T-helper 2 cell treated with Interferon-gamma antibody and Interleukin-4, amounts not matched to agents 5 μg/mL and 100 μg/mL, for 36 hours (primary cell): Measurements from ENCODE around the gene KRTAP3-2.
A peak's percentile ranks its signal among the peaks of the same experiment; 100 is the strongest.
"Not testable (repeated sequence)": the region's sequence is repeated elsewhere in the genome, so short reads cannot be mapped to it uniquely, and the experiment has no call there.

Source experiments
- DNase-seq: peaks from one replicate; pipeline ENCODE4 v3.0.0; 2021; ENCODE audit warnings: low spot score
- H3K27ac Mint-ChIP-seq: one replicate; pipeline ENCODE4 v1.8.0; 2021; ENCODE audit warnings: mild to moderate bottlenecking, mixed read lengths
- H3K27me3 Mint-ChIP-seq: one replicate; pipeline ENCODE4 v1.8.0; 2021; ENCODE audit warnings: low read depth, mixed read lengths
- H3K36me3 Mint-ChIP-seq: one replicate; pipeline ENCODE4 v1.8.0; 2021; ENCODE audit warnings: low read depth, mixed read lengths
- H3K4me1 Mint-ChIP-seq: one replicate; pipeline ENCODE4 v1.8.0; 2021; ENCODE audit warnings: low read depth, mixed read lengths
- H3K4me3 Mint-ChIP-seq: one replicate; pipeline ENCODE4 v1.8.0; 2022; ENCODE audit warnings: mild to moderate bottlenecking, moderate library complexity, mixed read lengths
- H3K9me3 Mint-ChIP-seq: one replicate; pipeline ENCODE4 v1.8.0; 2021; ENCODE audit warnings: mixed read lengths

The KRTAP3-2 gene

GRCh38 chr17:40999563-40999962 is at the start of gene KRTAP3-2:
Gene KRTAP3-2, minus strand, starts transcription at chr17:40999906. Its CDS starts 53 bp downstream, at chr17:40999853.
- H3K9me3 Mint-ChIP-seq, H3K36me3 Mint-ChIP-seq, DNase-seq, H3K4me1 Mint-ChIP-seq, H3K27ac Mint-ChIP-seq, H3K4me3 Mint-ChIP-seq: not testable (repeated sequence)
- H3K27me3 Mint-ChIP-seq = peaks cover 24% of the 10 kb centered on the region

- Mint-ChIP-seq H3K36me3 (no peaks in the 10 kb centered on the region), H3K9me3 (no peaks in the 10 kb centered on the region), H3K4me3 (no peak overlapping the region), H3K4me1 (no peaks in the 10 kb centered on the region), H3K27ac (no peak overlapping the region), H3K27me3 (peaks cover 9% of the 10 kb centered on the region)
- no peak for DNase-seq
These were observed 49.4 kb upstream of the KRTAP3-2 start for GRCh38 chr17:41049110-41049509.

DNA sequence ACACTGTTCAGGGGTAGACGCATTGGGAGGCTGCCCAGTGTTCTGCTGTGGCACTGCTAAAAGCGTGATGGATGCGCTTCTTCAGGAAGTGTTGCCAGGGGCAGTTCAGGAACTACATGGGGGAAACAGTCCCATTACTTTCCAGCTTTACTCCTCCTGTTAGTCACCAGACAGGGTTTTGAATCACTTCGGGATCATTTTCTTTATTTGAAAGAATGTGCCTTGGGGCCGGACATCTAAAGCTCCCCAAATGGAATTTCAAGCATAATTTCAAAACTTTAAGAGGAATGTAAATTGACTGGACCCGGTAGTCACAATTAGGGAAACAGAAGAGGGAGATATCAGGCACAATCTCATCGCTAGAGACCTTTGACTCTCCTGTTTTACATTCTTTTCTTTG is 48.7 kb upstream of the KRTAP3-2 start:
- Mint-ChIP-seq H3K27ac (no peak overlapping the region), H3K9me3 (peaks cover 3% of the 10 kb centered on the region), H3K27me3 (peaks cover 12% of the 10 kb centered on the region), H3K4me3 (no peak overlapping the region), H3K4me1 (no peaks in the 10 kb centered on the region), H3K36me3 (no peaks in the 10 kb centered on the region)
- DNase-seq = no peak

GRCh38 chr17:41046735-41047465 is 47.2 kb upstream of the KRTAP3-2 start, which contains the start of gene KRTAP2-1:
Gene KRTAP2-1, minus strand, starts transcription at chr17:41047316. Its CDS starts 49 bp downstream, at chr17:41047267.
- H3K27ac Mint-ChIP-seq, H3K27me3 Mint-ChIP-seq, DNase-seq, H3K4me3 Mint-ChIP-seq, H3K36me3 Mint-ChIP-seq, H3K9me3 Mint-ChIP-seq, H3K4me1 Mint-ChIP-seq: not testable (repeated sequence)

DNA sequence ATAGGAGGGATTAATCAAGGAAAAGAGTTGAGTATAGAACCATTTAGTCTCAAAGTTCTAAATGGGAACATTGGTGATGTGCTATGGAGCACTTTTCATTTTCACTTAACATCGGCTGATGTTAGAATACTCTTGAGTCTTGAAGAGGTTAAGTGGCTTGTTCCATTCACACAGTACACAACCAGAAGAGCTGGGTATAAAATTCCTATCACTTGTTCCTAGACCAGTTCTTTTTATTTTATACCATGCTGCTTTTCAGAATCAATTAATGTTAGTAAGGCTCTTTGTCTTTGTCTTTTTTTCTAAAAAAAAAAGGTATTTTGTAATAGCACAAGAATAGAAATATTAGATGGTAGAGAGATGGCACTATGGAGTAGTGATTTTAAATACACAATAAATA is 43.2 kb upstream of the KRTAP3-2 start:
- no peak for DNase-seq
- Mint-ChIP-seq H3K4me3 (no peak overlapping the region), H3K36me3 (no peaks in the 10 kb centered on the region), H3K27ac (no peak overlapping the region), H3K4me1 (no peaks in the 10 kb centered on the region), H3K27me3 (peaks cover 6% of the 10 kb centered on the region), H3K9me3 (peaks cover 5% of the 10 kb centered on the region)

DNA sequence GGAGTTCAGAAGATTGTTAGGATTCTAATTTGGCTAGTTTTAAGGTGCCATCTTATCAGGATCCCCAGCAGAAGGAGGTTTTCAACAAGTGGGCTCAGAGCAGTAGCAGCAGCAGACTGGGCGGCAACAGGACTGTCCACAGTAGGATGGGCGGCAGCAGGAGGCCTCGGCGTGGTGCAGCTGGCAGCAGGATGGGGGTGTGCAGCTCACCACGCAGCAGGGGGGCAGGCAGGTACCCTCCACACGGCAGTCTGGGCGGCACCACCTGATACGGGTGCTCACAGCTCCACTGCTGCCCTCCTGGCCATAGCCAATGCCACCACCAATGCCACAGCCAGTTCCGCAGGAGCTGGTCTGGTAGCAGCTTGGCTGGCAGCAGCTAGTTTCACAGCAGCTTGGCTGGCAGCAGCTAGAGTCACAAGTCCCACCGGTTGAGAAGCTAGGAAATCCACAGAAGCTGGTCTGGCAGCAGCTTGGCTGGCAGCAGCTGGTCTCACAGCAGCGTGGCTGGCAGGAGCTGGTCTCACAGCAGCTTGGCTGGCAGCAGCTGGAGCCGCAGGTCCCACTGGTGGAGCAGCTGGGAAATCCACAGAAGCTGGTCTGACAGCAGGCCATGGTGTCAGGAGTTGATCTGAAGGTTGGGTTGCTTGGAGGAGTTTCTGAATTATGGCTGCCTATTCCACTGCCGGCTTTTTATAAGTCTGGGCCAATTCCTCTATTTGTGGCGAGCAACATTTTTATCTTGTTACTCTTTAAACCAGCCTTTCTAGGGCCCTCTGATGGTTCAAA is 41.3 kb upstream of the KRTAP3-2 start, which contains the start of gene KRTAP1-1:
TSS of gene KRTAP1-1 (minus strand) at position 668 of the 789 bp plus-strand sequence. CDS start at position 615, 53 bp downstream.
- not testable (repeated sequence) for DNase-seq

GRCh38 chr17:41037853-41038350 is 38.2 kb upstream of the KRTAP3-2 start:
- no peaks in the 10 kb centered on the region for H3K4me1 Mint-ChIP-seq
- H3K27me3 Mint-ChIP-seq = peaks cover 3% of the 10 kb centered on the region
- H3K4me3 Mint-ChIP-seq = no peak overlapping the region
- DNase-seq = no peak
- no peaks in the 10 kb centered on the region for H3K9me3 Mint-ChIP-seq
- no peak overlapping the region for H3K27ac Mint-ChIP-seq
- H3K36me3 Mint-ChIP-seq = no peaks in the 10 kb centered on the region

More for the DNA sequence above, 41.3 kb upstream of the KRTAP3-2 start, which contains the start of gene KRTAP1-1:
- H3K9me3 Mint-ChIP-seq, H3K36me3 Mint-ChIP-seq, H3K27me3 Mint-ChIP-seq, H3K4me1 Mint-ChIP-seq, H3K4me3 Mint-ChIP-seq: not testable (repeated sequence)
- H3K27ac Mint-ChIP-seq = peak within 1 kb of the TSS; percentile 26

DNA sequence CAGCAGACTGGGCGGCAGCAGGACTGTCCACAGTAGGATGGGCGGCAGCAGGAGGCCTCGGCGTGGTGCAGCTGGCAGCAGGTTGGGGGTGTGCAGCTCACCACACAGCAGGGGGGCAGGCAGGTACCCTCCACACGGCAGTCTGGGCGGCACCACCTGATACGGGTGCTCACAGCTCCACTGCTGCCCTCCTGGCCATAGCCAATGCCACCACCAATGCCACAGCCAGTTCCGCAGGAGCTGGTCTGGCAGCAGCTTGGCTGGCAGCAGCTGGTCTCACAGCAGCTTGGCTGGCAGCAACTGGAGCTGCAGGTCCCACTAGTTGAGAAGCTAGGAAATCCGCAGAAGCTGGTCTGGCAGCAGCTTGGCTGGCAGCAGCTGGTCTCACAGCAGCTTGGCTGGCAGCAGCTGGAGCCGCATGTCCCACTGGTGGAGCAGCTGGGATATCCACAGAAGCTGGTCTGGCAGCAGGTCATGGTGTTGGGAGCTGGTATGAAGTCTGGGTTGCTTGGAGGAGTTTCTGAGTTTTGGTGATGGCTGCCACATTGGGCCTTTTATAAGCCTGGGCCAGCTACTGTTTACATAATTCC is 34.7 kb upstream of the KRTAP3-2 start, which contains the start of gene KRTAP1-3:
TSS of gene KRTAP1-3 (minus strand) at position 529 of the 590 bp plus-strand sequence. CDS start at position 476, 53 bp downstream.
- not testable (repeated sequence) for H3K27ac Mint-ChIP-seq, DNase-seq, H3K36me3 Mint-ChIP-seq, H3K9me3 Mint-ChIP-seq, H3K4me3 Mint-ChIP-seq, H3K27me3 Mint-ChIP-seq, H3K4me1 Mint-ChIP-seq

DNA sequence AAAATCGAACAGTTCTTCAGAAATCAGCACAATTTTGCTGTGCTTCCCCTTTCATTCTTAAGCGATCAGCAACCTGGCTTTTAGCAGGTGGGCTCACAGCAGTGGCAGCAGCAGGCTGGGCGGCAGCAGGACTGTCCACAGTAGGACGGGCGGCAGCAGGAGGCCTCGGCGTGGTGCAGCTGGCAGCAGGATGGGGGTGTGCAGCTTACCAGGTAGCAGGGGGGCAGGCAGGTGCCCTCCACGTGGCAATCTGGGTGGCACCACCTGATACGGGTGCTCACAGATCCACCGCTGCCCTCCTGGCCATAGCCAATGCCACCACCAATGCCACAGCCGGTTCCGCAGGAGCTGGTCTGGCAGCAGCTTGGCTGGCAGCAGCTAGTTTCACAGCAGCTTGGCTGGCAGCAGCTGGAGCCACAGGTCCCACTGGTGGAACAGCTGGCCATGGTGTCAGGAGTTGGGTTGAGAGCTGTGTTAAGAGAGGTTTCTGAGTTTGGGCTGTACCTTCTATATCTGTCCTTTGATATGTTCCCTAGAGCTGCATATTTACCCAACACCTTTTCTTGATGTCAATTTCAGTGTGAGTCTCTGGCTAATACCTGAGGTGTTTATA is 30.0 kb upstream of the KRTAP3-2 start, which contains the start of gene KRTAP1-4:
TSS of gene KRTAP1-4 (minus strand) at position 563 of the 613 bp plus-strand sequence. CDS start at position 446, 117 bp downstream.
- no peak for DNase-seq
- no peak within 1 kb of the TSS for H3K4me3 Mint-ChIP-seq
- no peaks in the 10 kb centered on the region for H3K4me1 Mint-ChIP-seq
- no peaks in the 10 kb centered on the region for H3K36me3 Mint-ChIP-seq
- peaks cover 11% of the 10 kb centered on the region for H3K27me3 Mint-ChIP-seq
- H3K9me3 Mint-ChIP-seq = no peaks in the 10 kb centered on the region
- no peak within 1 kb of the TSS for H3K27ac Mint-ChIP-seq

- Mint-ChIP-seq H3K9me3 (no peaks in the 10 kb centered on the region), H3K4me3 (no peak within 1 kb of the TSS), H3K4me1 (no peaks in the 10 kb centered on the region), H3K27me3 (peaks cover 23% of the 10 kb centered on the region), H3K36me3 (no peaks in the 10 kb centered on the region), H3K27ac (no peak within 1 kb of the TSS)
- DNase-seq = no peak
These were observed 27.2 kb upstream of the KRTAP3-2 start, which contains the start of gene KRTAP1-5 for GRCh38 chr17:41026715-41027471. Gene KRTAP1-5, minus strand, starts transcription at chr17:41027208. Its CDS starts 53 bp downstream, at chr17:41027155.

GRCh38 chr17:41024697-41025096 is 25.0 kb upstream of the KRTAP3-2 start:
- H3K4me1 Mint-ChIP-seq = no peaks in the 10 kb centered on the region
- H3K36me3 Mint-ChIP-seq = no peaks in the 10 kb centered on the region
- peaks cover 21% of the 10 kb centered on the region for H3K27me3 Mint-ChIP-seq
- H3K4me3 Mint-ChIP-seq = no peak overlapping the region
- no peak overlapping the region for H3K27ac Mint-ChIP-seq
- DNase-seq = no peak
- no peaks in the 10 kb centered on the region for H3K9me3 Mint-ChIP-seq

GRCh38 chr17:41020336-41020735 is 20.6 kb upstream of the KRTAP3-2 start:
- no peak overlapping the region for H3K27ac Mint-ChIP-seq
- no peak for DNase-seq
- no peaks in the 10 kb centered on the region for H3K9me3 Mint-ChIP-seq
- no peaks in the 10 kb centered on the region for H3K4me1 Mint-ChIP-seq
- peaks cover 15% of the 10 kb centered on the region for H3K27me3 Mint-ChIP-seq
- H3K36me3 Mint-ChIP-seq = no peaks in the 10 kb centered on the region
- no peak overlapping the region for H3K4me3 Mint-ChIP-seq

GRCh38 chr17:41019415-41019814 is 19.7 kb upstream of the KRTAP3-2 start:
- Mint-ChIP-seq H3K36me3 (no peaks in the 10 kb centered on the region), H3K4me1 (no peaks in the 10 kb centered on the region), H3K27ac (no peak overlapping the region), H3K4me3 (no peak overlapping the region), H3K27me3 (peaks cover 13% of the 10 kb centered on the region), H3K9me3 (no peaks in the 10 kb centered on the region)
- DNase-seq = no peak
